GM21367 (cell line): Measurements from ENCODE around the gene ESR1.
"Not testable (repeated sequence)": the region's sequence is repeated elsewhere in the genome, so short reads cannot be mapped to it uniquely, and the experiment has no call there.

ENCODE experiments used
- ATAC-seq: cut with Tn5 transposase; IDR thresholded peaks from one replicate; pipeline ENCODE4 v1.9.1; 2021; ENCODE audit not compliant: unreplicated experiment

ESR1 gene

GRCh38 chr6:151885234-151885633 is 77.8 kb downstream of the ESR1 start:
- no peak for ATAC-seq

- no peak for ATAC-seq
Measured at GRCh38 chr6:151891524-151891923, 84.0 kb downstream of the ESR1 start.

DNA sequence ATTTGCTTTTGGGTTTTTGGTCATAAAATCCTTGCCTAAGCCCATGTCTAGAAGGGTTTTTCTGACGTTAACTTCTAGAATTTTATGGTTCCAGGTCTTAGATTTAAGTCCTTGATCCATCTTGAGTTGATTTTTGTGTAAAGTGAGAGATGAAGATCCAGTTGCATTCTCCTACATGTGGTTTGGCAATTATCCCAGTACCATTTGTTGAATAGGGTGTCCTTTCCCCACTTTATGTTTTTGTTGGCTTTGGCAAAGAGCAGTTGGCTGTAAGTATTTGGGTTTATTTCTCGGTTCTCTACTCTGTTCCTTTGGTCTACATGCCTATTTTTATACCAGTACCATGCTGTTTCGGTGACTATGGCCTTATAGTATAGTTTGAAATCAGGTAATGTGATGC is 86.9 kb downstream of the ESR1 start:
- not testable (repeated sequence) for ATAC-seq

GRCh38 chr6:151899221-151899620 is 91.7 kb downstream of the ESR1 start:
- ATAC-seq, result not testable (repeated sequence)

DNA sequence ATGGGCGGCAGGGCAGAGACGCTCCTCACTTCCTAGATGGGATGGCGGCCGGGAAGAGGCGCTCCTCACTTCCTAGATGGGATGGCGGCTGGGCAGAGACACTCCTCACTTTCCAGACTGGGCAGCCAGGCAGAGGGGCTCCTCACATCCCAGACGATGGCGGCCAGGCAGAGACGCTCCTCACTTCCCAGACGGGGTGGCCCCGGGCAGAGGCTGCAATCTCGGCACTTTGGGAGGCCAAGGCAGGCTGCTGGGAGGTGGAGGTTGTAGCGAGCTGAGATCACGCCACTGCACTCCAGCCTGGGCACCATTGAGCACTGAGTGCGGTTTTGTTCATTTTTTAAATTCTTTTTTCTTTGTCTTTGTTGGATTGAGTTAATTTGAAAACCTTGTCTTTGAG is 92.3 kb downstream of the ESR1 start:
- not testable (repeated sequence) for ATAC-seq

- ATAC-seq, result no peak
Measured at GRCh38 chr6:151900256-151900655, 92.8 kb downstream of the ESR1 start.

DNA sequence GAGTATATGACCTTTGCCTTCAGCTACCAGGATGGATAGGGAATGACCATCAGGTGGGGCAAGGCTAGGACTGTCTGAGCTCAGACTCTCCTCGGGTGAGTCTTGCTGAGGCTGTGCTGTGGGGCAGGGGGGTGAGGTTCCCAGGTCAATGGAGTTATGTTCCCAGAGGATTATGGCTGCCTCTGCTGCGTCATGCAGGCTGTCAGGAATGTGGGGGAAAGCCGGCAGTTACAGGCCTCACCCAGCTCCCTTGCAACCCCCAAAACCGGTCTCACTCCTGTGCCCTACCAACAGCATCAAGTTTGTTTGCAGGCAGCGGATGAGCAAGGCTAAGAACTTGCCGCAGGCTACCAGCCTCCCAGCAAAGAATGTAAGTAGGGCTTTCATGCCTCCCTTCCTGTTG is 93.5 kb downstream of the ESR1 start:
- no peak for ATAC-seq

GRCh38 chr6:151904631-151905030 is 97.1 kb downstream of the ESR1 start:
- no peak for ATAC-seq

GRCh38 chr6:151905072-151905471 is 97.6 kb downstream of the ESR1 start:
- no peak for ATAC-seq

DNA sequence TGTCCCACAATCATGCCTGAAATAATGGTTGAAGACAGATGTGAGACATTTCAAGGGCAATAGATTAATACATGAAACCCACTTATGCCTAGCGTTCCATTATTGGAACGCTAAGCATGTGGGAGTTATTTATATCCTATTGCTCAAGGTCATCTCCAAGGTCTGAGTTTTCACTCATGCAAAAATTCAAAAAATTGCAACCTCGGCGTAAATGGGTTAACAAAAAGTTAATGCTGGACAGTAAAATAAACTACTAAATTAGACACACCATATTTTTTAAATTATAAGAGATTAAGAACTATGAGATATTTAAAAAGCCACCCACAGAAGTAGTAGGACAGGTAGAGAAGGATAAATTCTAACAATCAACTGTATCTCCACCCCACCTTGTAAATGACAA is 98.4 kb downstream of the ESR1 start:
- ATAC-seq, result no peak

DNA sequence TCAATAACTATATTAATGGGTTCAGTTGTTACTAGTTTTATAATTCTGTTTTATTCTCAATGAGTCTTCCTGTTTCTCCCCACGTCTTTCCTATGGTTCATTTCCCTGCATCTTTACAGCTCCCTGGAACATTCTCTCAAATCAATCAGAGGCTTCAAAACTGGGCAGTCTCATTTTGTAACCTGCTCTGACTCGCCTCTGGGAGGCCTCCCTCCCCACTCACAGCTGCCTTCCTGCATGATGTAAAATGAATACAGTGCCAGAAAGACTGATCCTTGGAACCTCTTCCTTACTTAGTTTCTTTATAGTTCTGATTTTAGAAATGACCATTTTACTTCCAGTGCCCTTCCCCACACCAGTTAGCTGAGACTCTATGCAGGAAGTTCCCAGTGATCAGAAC is 103.9 kb downstream of the ESR1 start:
- no peak for ATAC-seq

GRCh38 chr6:151914484-151914883 is 107.0 kb downstream of the ESR1 start:
- ATAC-seq, result no peak

- no peak for ATAC-seq
Measured at GRCh38 chr6:151916075-151916474, 108.6 kb downstream of the ESR1 start.

DNA sequence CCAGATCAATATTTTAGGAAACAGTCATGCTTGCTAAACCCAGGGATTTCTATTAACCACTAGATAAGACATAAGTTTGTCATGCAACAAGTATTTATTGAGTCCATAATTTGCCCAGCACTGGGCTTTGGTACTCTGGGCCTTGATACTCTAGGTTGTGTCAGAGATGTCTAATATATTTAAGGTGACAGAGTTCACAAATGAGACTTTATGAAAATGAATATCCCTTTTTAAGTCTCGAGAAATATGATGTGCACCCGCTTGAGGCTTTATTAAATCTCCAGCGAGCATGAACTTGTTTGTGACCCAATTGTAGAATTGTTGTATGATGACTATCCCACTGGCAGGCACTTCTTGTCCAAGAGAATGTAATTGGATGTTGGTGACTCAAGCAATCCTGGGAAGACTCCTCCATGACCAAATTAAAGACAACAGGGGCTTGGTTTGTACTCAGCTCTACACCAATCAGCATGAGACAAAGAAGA is 109.2 kb downstream of the ESR1 start:
- no peak for ATAC-seq

DNA sequence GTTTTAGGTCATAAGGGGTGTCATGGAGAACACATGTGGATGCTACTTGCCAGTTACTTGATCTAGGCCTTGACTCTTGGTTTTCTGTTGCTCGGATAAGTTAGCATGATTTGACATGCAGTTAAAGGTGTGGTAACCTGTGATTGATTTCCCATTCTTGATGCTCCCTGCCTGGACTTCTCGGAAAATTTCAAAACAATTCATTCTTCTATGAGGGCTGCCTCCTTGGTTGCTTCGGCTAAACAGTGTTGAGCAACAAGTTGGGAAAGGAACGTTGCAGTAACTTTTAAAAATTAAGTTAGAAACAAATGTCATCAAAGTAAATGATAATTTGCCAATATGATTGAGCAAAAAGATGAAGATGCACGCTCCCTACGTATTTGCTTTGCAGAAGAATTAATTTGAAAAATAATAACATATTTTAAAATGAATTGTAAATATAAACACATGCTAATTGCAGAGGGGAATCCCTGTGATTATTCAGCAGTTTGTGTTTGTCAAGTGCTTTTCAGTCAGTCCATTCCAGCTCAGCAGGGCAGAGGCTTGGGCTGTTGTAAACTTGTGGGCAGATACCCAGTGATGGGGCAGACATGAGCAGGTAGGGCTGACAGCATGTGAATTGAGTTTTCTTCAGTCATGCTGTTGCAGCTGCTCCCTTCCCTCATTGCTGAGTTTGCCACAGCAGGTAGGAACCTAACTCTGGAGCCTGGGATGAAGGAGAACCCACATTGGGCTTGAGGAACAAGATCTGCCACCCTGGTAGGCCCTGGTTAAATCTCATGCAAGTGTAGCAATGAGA is 110.2 kb downstream of the ESR1 start:
- ATAC-seq, result no peak

DNA sequence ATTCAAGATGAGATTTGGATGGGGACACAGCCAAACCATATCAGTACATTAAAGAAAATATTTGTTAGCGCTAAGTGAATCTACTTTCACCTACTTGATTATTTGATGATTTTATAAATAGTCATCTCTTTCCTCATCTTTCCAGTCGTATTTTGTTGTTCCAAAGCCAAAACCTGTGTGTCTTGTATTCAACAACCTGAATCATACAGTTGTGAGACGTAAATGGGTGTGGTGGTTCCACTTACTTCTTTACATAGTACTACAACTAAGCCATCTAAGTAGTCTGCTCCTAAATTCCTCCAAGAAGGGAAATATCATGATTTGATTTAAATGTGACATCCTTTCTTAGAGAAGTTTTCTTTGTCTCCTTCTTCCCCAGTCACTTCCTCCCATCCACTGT is 132.8 kb downstream of the ESR1 start:
- ATAC-seq, result no peak

DNA sequence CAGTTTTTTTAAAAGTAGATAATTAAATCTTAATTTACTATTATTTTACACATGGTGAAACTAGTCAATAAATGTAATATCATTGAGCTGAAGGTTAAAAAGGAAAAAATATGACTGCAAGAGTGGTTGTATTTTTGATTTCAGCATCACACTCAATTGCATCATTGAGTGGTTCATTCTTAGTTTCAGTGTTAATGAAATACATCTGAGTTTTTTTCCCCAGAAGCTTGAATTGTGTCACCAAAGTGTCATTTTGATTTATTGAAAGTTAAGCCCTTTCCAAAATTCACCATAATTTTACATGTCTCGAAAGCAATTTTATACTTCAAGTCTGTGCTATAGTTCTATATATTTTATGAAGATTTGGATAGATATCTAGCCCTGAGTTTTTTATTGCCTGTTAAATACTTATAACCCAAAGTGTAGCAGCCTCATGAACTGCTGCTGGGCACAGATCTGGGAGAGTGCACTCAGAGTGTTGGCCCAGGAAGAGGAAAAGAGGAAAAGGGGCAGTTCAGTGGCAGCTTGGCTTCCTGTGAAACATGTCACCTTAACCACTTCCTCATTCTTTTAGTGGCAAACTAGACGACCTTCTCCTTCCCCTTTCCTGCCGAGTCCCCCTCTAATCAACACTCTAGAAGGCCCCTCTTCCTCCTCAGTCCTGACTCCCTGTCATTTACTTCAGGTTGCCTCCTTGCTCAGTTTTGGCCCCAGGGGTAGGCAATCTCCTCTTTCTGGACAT is 140.7 kb downstream of the ESR1 start:
- ATAC-seq, result no peak

GRCh38 chr6:151958332-151958731 is 150.8 kb downstream of the ESR1 start:
- ATAC-seq, result no peak

DNA sequence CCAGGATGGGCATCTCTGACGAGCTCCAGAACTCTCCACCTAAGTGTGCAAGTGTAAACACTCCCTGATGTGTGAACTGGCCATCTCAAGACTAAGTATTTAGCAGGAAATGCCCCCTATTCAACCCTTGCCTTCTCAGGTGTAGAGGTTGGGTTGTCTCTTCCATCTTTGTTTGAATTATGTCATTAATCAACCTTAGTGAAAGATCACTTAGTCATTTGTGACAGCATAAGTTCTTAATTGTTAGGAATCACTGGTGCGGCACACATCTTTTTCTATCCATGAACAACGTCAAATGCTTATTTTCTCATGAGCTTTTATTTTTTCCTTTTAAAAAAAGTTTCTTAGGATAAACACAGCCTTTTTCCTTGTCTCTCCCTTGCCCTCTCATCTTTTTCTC is 151.6 kb downstream of the ESR1 start:
- no peak for ATAC-seq

DNA sequence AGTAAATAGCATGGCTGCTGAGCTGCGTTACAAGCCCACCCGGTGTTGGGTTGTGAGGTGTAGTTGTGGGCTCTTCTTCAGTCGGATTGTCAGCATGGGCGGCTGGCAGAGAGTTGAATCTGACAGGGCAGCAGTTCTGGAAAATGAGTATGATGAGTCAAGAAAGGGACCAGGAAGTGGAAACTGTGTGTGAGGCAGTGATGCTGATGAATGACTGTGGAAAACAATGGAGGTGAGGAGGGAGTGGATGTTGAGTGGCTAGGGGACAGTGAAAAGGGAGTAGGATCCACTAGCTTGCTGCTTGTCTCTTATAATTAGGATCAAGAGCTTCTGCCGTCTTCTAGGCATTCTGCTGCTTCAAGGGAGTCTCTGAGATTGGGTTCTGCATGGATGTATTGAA is 154.3 kb downstream of the ESR1 start:
- no peak for ATAC-seq

DNA sequence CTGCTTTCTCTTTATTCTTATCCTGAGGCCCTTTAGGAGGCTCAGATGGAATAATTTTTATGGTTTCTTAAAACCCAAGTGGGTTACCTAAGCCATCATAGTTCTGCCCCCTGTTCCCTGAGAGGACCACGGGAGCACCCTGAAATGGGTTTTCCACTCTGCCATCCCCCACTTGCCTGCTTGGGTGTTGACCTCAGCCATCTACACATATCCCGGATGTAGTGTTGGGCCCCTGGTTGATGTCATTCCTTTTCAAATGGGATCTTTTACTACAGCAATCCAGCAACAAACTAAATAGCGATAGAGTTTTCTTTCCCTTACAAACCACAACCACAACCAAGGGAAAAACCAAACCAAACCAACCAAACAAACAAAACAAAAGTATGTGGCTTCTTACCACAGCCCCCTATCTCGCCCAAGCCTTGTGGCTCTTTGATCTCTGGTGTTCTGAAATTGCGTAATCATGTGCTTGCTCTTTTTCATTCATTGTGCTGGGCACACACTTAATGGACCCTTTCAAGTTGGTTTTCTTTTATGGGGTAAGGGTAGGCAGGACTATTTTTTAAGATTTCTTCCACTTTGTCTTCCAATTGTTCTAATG is 154.9 kb downstream of the ESR1 start:
- no peak for ATAC-seq

DNA sequence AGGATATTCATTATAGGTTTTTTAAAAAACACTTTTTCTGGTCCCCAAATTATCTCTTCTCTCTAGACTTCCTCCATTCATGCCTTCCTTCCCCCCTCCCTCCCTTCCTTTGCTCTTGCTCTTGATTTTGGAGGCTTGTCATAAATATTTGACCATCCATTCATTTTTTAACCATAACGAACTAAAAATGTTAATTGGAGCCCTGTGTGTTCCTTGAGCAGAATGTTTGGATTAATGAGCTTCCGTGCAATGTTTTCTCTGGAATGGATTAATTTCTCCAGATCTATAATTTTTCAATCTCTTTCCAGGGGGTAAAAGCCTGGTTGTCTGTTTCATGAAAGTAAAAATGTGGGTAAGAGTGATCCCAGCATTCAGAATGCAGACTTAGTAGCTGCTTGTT is 155.5 kb downstream of the ESR1 start:
- no peak for ATAC-seq
